HepG2 (cell line): ENCODE results near the gene ATF3. TPM values are rescaled to one million over a fixed set of nuclear protein-coding genes. Genes with fewer than 3 reads are reported as not detected.

Experiments used
- AHR ChIP-seq: IDR thresholded peaks from 2 replicates; pipeline ENCODE4 v1.6.1; 2018; ENCODE audit warnings: missing genetic modification reagents, missing compliant biosample characterization
- ATF6 ChIP-seq: sonication (generic); formaldehyde crosslinking; conservative IDR thresholded peaks from 2 replicates; pipeline ENCODE4 v1.4.0; 2020; ENCODE audit warnings: missing genetic modification reagents
- EHMT2 ChIP-seq: fragments of 200-600 bp; sonication (generic); IDR thresholded peaks from 2 replicates; pipeline ENCODE4 v1.7.0; 2017; ENCODE audit warnings: antibody characterized with exemption, low read depth, low read length, borderline replicate concordance
- MXI1 ChIP-seq: IDR thresholded peaks from 3 replicates; pipeline ENCODE4 v1.6.1; 2012; ENCODE audit warnings: low read depth, low read length, inconsistent platforms, borderline replicate concordance
- PRDM15 ChIP-seq: sonication (generic); formaldehyde crosslinking; IDR thresholded peaks from 2 replicates; pipeline ENCODE4 v1.4.0; 2020; ENCODE audit warnings: missing genetic modification reagents
- SOX13 ChIP-seq, 3 experiments: fragments of 450-650 bp in 1 of 3; sonication (generic) in 1 of 3; formaldehyde crosslinking in 1 of 3; IDR thresholded peaks in 2 of 3; conservative IDR thresholded peaks in 1 of 3; 2 replicates each; pipeline versions ENCODE4 v1.5.0 to v1.6.1; 2016 to 2020; ENCODE audit warnings: antibody characterized with exemption in 1 of 3, mild to moderate bottlenecking in 1 of 3, missing compliant biosample characterization in 1 of 3, missing genetic modification reagents in 1 of 3, moderate library complexity in 1 of 3
- TBL1XR1 ChIP-seq: fragments of 150-350 bp; IDR thresholded peaks from 2 replicates; pipeline ENCODE4 v1.6.1; 2014; ENCODE audit warnings: borderline replicate concordance, low read length; ENCODE audit not compliant: partially characterized antibody
- ZFP37 ChIP-seq: sonication (generic); formaldehyde crosslinking; IDR thresholded peaks from 2 replicates; pipeline ENCODE4 v1.4.0; 2020; ENCODE audit warnings: missing genetic modification reagents, borderline replicate concordance
- ZHX2 ChIP-seq, 2 experiments: sonication (generic) in 1 of 2; formaldehyde crosslinking in 1 of 2; IDR thresholded peaks; 2 replicates each; pipeline versions ENCODE4 v1.6.1 to v1.9.0; 2014 to 2022; ENCODE audit warnings: antibody characterized with exemption in 1 of 2, borderline replicate concordance in 1 of 2, inconsistent platforms in 1 of 2, low read depth in 1 of 2, missing genetic modification reagents in 1 of 2
- ZNF563 ChIP-seq: sonication (generic); formaldehyde crosslinking; IDR thresholded peaks from 2 replicates; pipeline ENCODE4 v1.8.0; 2022; ENCODE audit warnings: mild to moderate bottlenecking, moderate library complexity, missing genetic modification reagents
- ZNF7 ChIP-seq: IDR thresholded peaks from 2 replicates; pipeline ENCODE4 v1.6.1; 2016; ENCODE audit warnings: missing biosample characterization, missing genetic modification reagents
- ZNF784 ChIP-seq: sonication (generic); formaldehyde crosslinking; IDR thresholded peaks from 2 replicates; pipeline ENCODE4 v1.5.1; 2020; ENCODE audit warnings: missing genetic modification reagents, mild to moderate bottlenecking, borderline replicate concordance
- ZNF790 ChIP-seq: sonication (generic); formaldehyde crosslinking; IDR thresholded peaks from 2 replicates; pipeline ENCODE4 v1.8.0; 2022; ENCODE audit warnings: missing genetic modification reagents, mild to moderate bottlenecking, borderline replicate concordance
- polyA plus RNA-seq, 8 experiments: library from polyadenylated mRNA; depleted of rRNA in 3 of 8; stranded (reverse) in 7 of 8; unstranded in 1 of 8; fragments of >200 nt; fragmentation: Illumina TruSeq in 4 of 8; extraction: Trizol in 4 of 8; gene quantifications; 2 replicates each; pipeline versions ENCODE4 v1.2.1 to v1.2.3, GENCODE V29; 2011 to 2016; ENCODE audit warnings: low read depth in 4 of 8, missing spikeins in 1 of 8, mixed read lengths in 1 of 8; ENCODE audit not compliant: insufficient read depth in 1 of 8
- total RNA-seq, 5 experiments: library from RNA; depleted of rRNA; stranded (reverse); fragments of >200 nt; fragmentation: Illumina TruSeq; extraction: Trizol; gene quantifications; 2 replicates each; pipeline ENCODE4 v1.2.3, GENCODE V29; 2016; ENCODE audit warnings: low read depth in 1 of 5

The ATF3 gene
- total and polyA plus RNA-seq, 2 of the 13 experiments (the other 11 are each of a cell fraction or from before 2014, with no cell fraction given): 5.0 to 13.0 TPM

GRCh38 chr1:212608392-212608958 lies at the start of gene ATF3 (continued):
- TF ChIP-seq PRDM15 (CRISPR knock-in tag): no peak
- peak; percentile 91 for TF ChIP-seq ZNF563 (CRISPR knock-in tag)
- TF ChIP-seq MXI1: peak; percentile 64; the same call in 1 of the 3 replicates
- TF ChIP-seq ATF6: no peak
- TF ChIP-seq ZHX2 (IDR thresholded peaks at IDR 0.05; ENCODE audit: low read depth): peak; percentile 77; the same call in 1 of the 2 replicates
- TF ChIP-seq ZHX2 (CRISPR knock-in tag; IDR thresholded peaks at IDR 0.05; ENCODE audit: borderline replicate concordance): peak; percentile 12; the same call in 1 of the 2 replicates
- no peak; the same call in 1 of the 2 replicates for TF ChIP-seq ZNF784
- no peak for TF ChIP-seq EHMT2
- TF ChIP-seq ZFP37 (CRISPR knock-in tag): peak; percentile 38; the same call in 1 of the 2 replicates
- TF ChIP-seq TBL1XR1: peak; percentile 21
- TF ChIP-seq AHR: peak; percentile 80; the same call in 1 of the 2 replicates
- TF ChIP-seq SOX13 (IDR thresholded peaks at IDR 0.05): no peak; the same call in 1 of the 2 replicates
- TF ChIP-seq SOX13 (CRISPR knock-in tag; conservative IDR thresholded peaks at IDR 0.05 in 1 of 2, IDR thresholded peaks at IDR 0.05 in 1 of 2): no peak; a peak in 1 of 4 replicates
- TF ChIP-seq ZNF7: no peak
- peak; percentile 96; the same call in 1 of the 2 replicates for TF ChIP-seq ZNF790 (CRISPR knock-in tag)
